HG03108 (cell line): ENCODE results near the gene TMEM59.

Experiments used
- ATAC-seq: cut with Tn5 transposase; IDR thresholded peaks from one replicate; pipeline ENCODE4 v1.9.1; 2021; ENCODE audit warnings: moderate library complexity; ENCODE audit not compliant: unreplicated experiment

Gene TMEM59

GRCh38 chr1:53986458-53986857 lies 66.5 kb downstream of the TMEM59 start:
- no peak for ATAC-seq

- ATAC-seq = no peak
Measured at GRCh38 chr1:53984726-53985125, 68.3 kb downstream of the TMEM59 start.

DNA sequence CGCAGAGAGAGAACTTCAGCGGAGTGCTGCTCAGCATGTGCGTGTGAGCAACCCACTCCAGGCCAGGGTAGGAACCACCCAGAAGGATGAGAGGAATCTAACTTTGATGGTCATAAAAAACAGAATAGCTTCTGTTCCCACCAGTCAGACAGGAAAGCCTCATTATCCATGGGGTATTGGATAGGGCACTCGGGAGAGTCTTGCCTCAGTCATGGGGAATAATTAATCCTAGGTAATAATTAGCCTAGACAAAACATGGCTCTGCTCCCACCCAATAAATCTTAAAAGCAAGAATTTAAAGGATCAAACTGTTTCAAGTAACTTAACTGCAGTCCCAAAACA lies 70.3 kb downstream of the TMEM59 start:
- ATAC-seq = no peak

GRCh38 chr1:53982034-53982762 lies 70.8 kb downstream of the TMEM59 start:
- ATAC-seq = no peak

- no peak for ATAC-seq
Measured at GRCh38 chr1:53981220-53981619, 71.8 kb downstream of the TMEM59 start.

DNA sequence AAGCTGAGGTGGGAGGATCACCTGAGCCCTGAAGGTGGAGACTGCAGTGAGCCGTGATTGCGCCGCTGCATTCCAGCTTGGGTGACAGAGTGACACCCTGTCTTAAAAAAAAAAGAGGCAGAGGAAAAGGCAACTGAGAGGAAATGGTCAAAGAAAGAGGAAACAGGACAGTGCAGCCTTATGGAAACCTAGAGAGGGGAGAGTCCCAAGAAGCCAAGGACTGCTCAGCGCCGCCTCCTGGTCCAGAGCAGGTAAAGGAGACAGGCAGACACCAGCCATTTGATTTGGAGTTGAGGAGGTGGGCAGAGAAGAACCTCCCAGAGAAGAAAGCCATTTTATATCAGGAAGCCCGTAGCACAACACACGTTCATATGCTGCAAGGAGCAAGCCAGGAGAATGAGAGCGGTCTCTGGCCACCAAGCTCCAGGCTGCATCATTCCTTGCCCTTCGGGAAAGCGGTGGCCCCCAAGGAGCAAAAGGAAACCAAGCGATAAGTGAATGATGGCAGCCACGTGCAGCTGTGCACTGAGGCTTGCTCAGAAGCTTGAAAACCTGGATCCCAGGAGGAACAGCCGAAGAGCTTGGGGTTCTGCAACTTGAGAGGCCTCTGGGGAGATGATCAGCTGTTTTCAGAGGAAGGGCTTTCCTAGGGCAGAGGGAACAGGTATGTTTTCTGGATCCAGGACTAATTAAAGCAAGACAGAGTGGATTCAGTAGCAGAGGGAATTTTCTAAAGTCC lies 73.1 kb downstream of the TMEM59 start:
- no peak for ATAC-seq
